Keratinocyte (primary cell): ENCODE results near the gene ARRDC2. TPM values are rescaled to one million over a fixed set of nuclear protein-coding genes. Genes with fewer than 3 reads are reported as not detected.

Experiments
- DNase-seq: peaks from one replicate; pipeline ENCODE4 v3.0.0-alpha.2; 2011; ENCODE audit warnings: low read depth, missing footprints, low spot score
- FAIRE-seq: peaks from 2 replicates; lab custom pipeline; 2011; peaks lifted over from hg19 to GRCh38; lab: Jason Lieb, UNC
- H2AFZ ChIP-seq: 2 replicates; pipeline ENCODE4 v1.6.0; 2012; ENCODE audit warnings: low read length, control low read depth, inconsistent platforms; ENCODE audit not compliant: control insufficient read depth
- H3K27ac ChIP-seq: 2 replicates; pipeline ENCODE4 v1.5.1; 2011; ENCODE audit warnings: low read length; ENCODE audit not compliant: control insufficient read depth, insufficient read depth
- H3K27me3 ChIP-seq: 3 replicates; pipeline ENCODE4 v1.6.0; 2011; ENCODE audit warnings: low read length; ENCODE audit not compliant: control insufficient read depth, insufficient read depth; ENCODE audit errors: extremely low read depth
- H3K36me3 ChIP-seq, 2 experiments: 2 replicates in 1 of 2; 3 replicates in 1 of 2; pipeline ENCODE4 v1.5.1; 2011; ENCODE audit warnings: low read length in 2 of 2, mild to moderate bottlenecking in 1 of 2; ENCODE audit not compliant: control insufficient read depth in 2 of 2, insufficient read depth in 2 of 2; ENCODE audit errors: extremely low read depth in 1 of 2
- H3K4me1 ChIP-seq: 3 replicates; pipeline ENCODE4 v1.5.1; 2011; ENCODE audit warnings: low read length; ENCODE audit not compliant: control insufficient read depth, insufficient read depth; ENCODE audit errors: extremely low read depth
- H3K4me2 ChIP-seq: 3 replicates; pipeline ENCODE4 v1.6.0; 2011; ENCODE audit warnings: low read depth, low read length; ENCODE audit not compliant: control insufficient read depth, insufficient read depth; ENCODE audit errors: extremely low read depth
- H3K4me3 ChIP-seq, 3 experiments: fragments of 200-600 bp in 1 of 3; sonication (generic) in 1 of 3; 2 replicates in 2 of 3; 3 replicates in 1 of 3; pipeline ENCODE4 v1.5.1; 2011 to 2016; ENCODE audit warnings: low read length in 3 of 3, mild to moderate bottlenecking in 3 of 3, control low read depth in 2 of 3, inconsistent platforms in 1 of 3, low read depth in 1 of 3, mixed read lengths in 1 of 3, mixed run types in 1 of 3, moderate library complexity in 1 of 3; ENCODE audit not compliant: control insufficient read depth in 2 of 3, insufficient read depth in 2 of 3; ENCODE audit errors: extremely low read depth in 1 of 3
- H3K79me2 ChIP-seq: 2 replicates; pipeline ENCODE4 v1.6.0; 2012; ENCODE audit warnings: low read length; ENCODE audit not compliant: control insufficient read depth, insufficient read depth
- H3K9ac ChIP-seq: 3 replicates; pipeline ENCODE4 v1.6.0; 2011; ENCODE audit warnings: low read length; ENCODE audit not compliant: control insufficient read depth, insufficient read depth; ENCODE audit errors: extremely low read depth
- H3K9me1 ChIP-seq: 3 replicates; pipeline ENCODE4 v1.6.0; 2011; ENCODE audit warnings: low read length; ENCODE audit not compliant: control insufficient read depth, insufficient read depth; ENCODE audit errors: extremely low read depth
- H3K9me3 ChIP-seq: 2 replicates; pipeline ENCODE4 v1.5.1; 2012; ENCODE audit warnings: low read depth, low read length; ENCODE audit not compliant: control insufficient read depth
- H4K20me1 ChIP-seq: 3 replicates; pipeline ENCODE4 v1.6.0; 2011; ENCODE audit warnings: low read length; ENCODE audit not compliant: control insufficient read depth, insufficient read depth; ENCODE audit errors: extremely low read depth
- EZH2 ChIP-seq: IDR thresholded peaks from one replicate; pipeline ENCODE4 v1.6.1; 2012; ENCODE audit warnings: inconsistent platforms, mild to moderate bottlenecking, low read length, moderate library complexity
- dilution Hi-C: fragments of 300-500 bp; cut with MboI; formaldehyde crosslinking; loops from one replicate; pipeline ENCODE4 v1.7.0; 2020; ENCODE audit warnings: low sequenced_read_pairs; ENCODE audit not compliant: extremely low pct_ligation_motif_present
- polyA plus RNA-seq, 5 experiments: library from polyadenylated mRNA; depleted of rRNA in 3 of 5; stranded (reverse) in 3 of 5; stranded (forward) in 1 of 5; unstranded in 1 of 5; fragments of >200 nt; gene quantifications; 1 replicate in 1 of 5; 2 replicates in 3 of 5; 3 replicates in 1 of 5; pipeline versions ENCODE4 v1.2.1 to v1.2.3, GENCODE V29; 2011 to 2012; ENCODE audit warnings: missing spikeins in 2 of 5, low read depth in 1 of 5, low replicate concordance in 1 of 5
- TF ChIP-seq, protein P1 (sequence below), 3 experiments: IDR thresholded peaks in 1 of 3; conservative IDR thresholded peaks in 1 of 3; optimal IDR thresholded peaks in 1 of 3; 2 replicates in 2 of 3; 3 replicates in 1 of 3; pipeline versions ENCODE3 to v1.5.1; 2011; ENCODE audit warnings: low read length in 3 of 3, mild to moderate bottlenecking in 3 of 3, moderate library complexity in 2 of 3, control low read depth in 1 of 3, inconsistent platforms in 1 of 3; ENCODE audit not compliant: insufficient read depth in 2 of 3; ENCODE audit errors: extremely low read depth in 1 of 3

The ARRDC2 gene
- polyA plus RNA-seq, 1 donor (not counting 4 experiments of a cell fraction or from before 2014, with no cell fraction given), result 2.4 TPM

GRCh38 chr19:18041054-18041453 is 33.1 kb downstream of the ARRDC2 start:
- Histone ChIP-seq H3K9me3 (no peaks in the 10 kb centered on the region), H3K79me2 (no peaks in the 10 kb centered on the region), H4K20me1 (no peaks in the 10 kb centered on the region), H3K36me3 (no peaks in the 10 kb centered on the region), H2AFZ (no peak overlapping the region), H3K27me3 (peaks cover 4% of the 10 kb centered on the region), H3K9ac (no peak overlapping the region), H3K4me2 (no peak overlapping the region), H3K9me1 (no peaks in the 10 kb centered on the region), H3K4me3 (no peak overlapping the region), H3K27ac (no peak overlapping the region), H3K4me1 (peaks cover 8% of the 10 kb centered on the region)
- TF ChIP-seq EZH2, result no peak
- TF ChIP-seq, protein P1, sequence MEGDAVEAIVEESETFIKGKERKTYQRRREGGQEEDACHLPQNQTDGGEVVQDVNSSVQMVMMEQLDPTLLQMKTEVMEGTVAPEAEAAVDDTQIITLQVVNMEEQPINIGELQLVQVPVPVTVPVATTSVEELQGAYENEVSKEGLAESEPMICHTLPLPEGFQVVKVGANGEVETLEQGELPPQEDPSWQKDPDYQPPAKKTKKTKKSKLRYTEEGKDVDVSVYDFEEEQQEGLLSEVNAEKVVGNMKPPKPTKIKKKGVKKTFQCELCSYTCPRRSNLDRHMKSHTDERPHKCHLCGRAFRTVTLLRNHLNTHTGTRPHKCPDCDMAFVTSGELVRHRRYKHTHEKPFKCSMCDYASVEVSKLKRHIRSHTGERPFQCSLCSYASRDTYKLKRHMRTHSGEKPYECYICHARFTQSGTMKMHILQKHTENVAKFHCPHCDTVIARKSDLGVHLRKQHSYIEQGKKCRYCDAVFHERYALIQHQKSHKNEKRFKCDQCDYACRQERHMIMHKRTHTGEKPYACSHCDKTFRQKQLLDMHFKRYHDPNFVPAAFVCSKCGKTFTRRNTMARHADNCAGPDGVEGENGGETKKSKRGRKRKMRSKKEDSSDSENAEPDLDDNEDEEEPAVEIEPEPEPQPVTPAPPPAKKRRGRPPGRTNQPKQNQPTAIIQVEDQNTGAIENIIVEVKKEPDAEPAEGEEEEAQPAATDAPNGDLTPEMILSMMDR (optimal IDR thresholded peaks at IDR 0.05 in 1 of 3, IDR thresholded peaks at IDR 0.05 in 1 of 3, conservative IDR thresholded peaks at IDR 0.05 in 1 of 3; ENCODE audit: extremely low read depth in 1 of 3, insufficient read depth in 2 of 3, low read length in 3 of 3), result no peak
- dilution Hi-C loops, result no loop called here
- no peak for DNase-seq
- FAIRE-seq, result no peak

- no peaks in the 10 kb centered on the region for H3K9me1 ChIP-seq
- H3K4me2 ChIP-seq, result no peak overlapping the region
- DNase-seq, result no peak
- no peak overlapping the region for H3K4me3 ChIP-seq
- H3K36me3 ChIP-seq, result no peaks in the 10 kb centered on the region
- dilution Hi-C loops, result no loop called here
- TF ChIP-seq, protein P1 (optimal IDR thresholded peaks at IDR 0.05 in 1 of 3, IDR thresholded peaks at IDR 0.05 in 1 of 3, conservative IDR thresholded peaks at IDR 0.05 in 1 of 3; ENCODE audit: extremely low read depth in 1 of 3, insufficient read depth in 2 of 3, low read length in 3 of 3), result no peak
- no peak for TF ChIP-seq EZH2
- H3K9me3 ChIP-seq, result no peaks in the 10 kb centered on the region
- H3K27me3 ChIP-seq, result peaks cover 4% of the 10 kb centered on the region
- no peak overlapping the region for H3K9ac ChIP-seq
- FAIRE-seq, result no peak
- no peaks in the 10 kb centered on the region for H4K20me1 ChIP-seq
- H3K79me2 ChIP-seq, result no peaks in the 10 kb centered on the region
- H2AFZ ChIP-seq, result no peak overlapping the region
- peaks cover 8% of the 10 kb centered on the region for H3K4me1 ChIP-seq
- no peak overlapping the region for H3K27ac ChIP-seq
Observed at GRCh38 chr19:18043676-18044075, 35.7 kb downstream of the ARRDC2 start.
